Stimulated activated CD8-positive, alpha-beta memory T cell treated with anti-CD3 and anti-CD28 coated beads, Interleukin-2, amount 100 ng/mL, for 48 hours (primary cell): ENCODE results near the gene LMF1.
"Not testable (repeated sequence)": the region's sequence is repeated elsewhere in the genome, so short reads cannot be mapped to it uniquely, and the experiment has no call there.

Experiments
- DNase-seq, 2 donors: peaks; one replicate each; pipeline ENCODE4 v3.0.0-alpha.2; 2020; ENCODE audit warnings: low read depth in 2 of 2

LMF1 gene

GRCh38 chr16:970386-970765, 408 bp downstream of the LMF1 start:
- DNase-seq, result no peak

GRCh38 chr16:969508-970385, 1.0 kb downstream of the LMF1 start:
- no peak for DNase-seq

- DNase-seq, result no peak
These were observed 2.2 kb downstream of the LMF1 start for GRCh38 chr16:968620-969019.

- no peak for DNase-seq
These were observed 3.1 kb downstream of the LMF1 start for GRCh38 chr16:967546-968295.

- no peak for DNase-seq
These were observed 3.7 kb downstream of the LMF1 start for GRCh38 chr16:967077-967541.

GRCh38 chr16:966505-966904, 4.3 kb downstream of the LMF1 start:
- DNase-seq, result no peak

GRCh38 chr16:966035-966434, 4.7 kb downstream of the LMF1 start:
- no peak for DNase-seq

- no peak for DNase-seq
These were observed 5.3 kb downstream of the LMF1 start for GRCh38 chr16:965487-965886.

- DNase-seq, result no peak
These were observed 5.8 kb downstream of the LMF1 start for GRCh38 chr16:965036-965395.

GRCh38 chr16:964356-965035, 6.3 kb downstream of the LMF1 start:
- no peak for DNase-seq

- no peak for DNase-seq
These were observed 6.9 kb downstream of the LMF1 start for GRCh38 chr16:963913-964312.

- DNase-seq, result no peak
These were observed 7.6 kb downstream of the LMF1 start for GRCh38 chr16:962901-963814.

GRCh38 chr16:962366-962765, 8.4 kb downstream of the LMF1 start:
- DNase-seq, result no peak

GRCh38 chr16:959232-960040, 11.3 kb downstream of the LMF1 start:
- no peak for DNase-seq

- not testable (repeated sequence) for DNase-seq
These were observed 15.0 kb downstream of the LMF1 start for GRCh38 chr16:955766-956165.

GRCh38 chr16:953818-954217, 17.0 kb downstream of the LMF1 start:
- DNase-seq, result not testable (repeated sequence)

- no peak for DNase-seq
These were observed 18.5 kb downstream of the LMF1 start for GRCh38 chr16:952321-952720.

- DNase-seq, result no peak
These were observed 19.0 kb downstream of the LMF1 start for GRCh38 chr16:951660-952301.

GRCh38 chr16:950733-951573, 19.8 kb downstream of the LMF1 start:
- DNase-seq, result not testable (repeated sequence)
